ENCODE measurements around the gene KCNT1.

The KCNT1 gene

GRCh38 chr9:135782946-135783345 lies 81.0 kb downstream of the KCNT1 start:
- no peak for DNase-seq (ENCODE audit: low read depth)

- DNase-seq (ENCODE audit: low read depth), result no peak
These were observed 81.7 kb downstream of the KCNT1 start for GRCh38 chr9:135783540-135784245.

GRCh38 chr9:135785013-135785575 lies 83.1 kb downstream of the KCNT1 start:
- no peak for DNase-seq (ENCODE audit: low read depth)

- no peak for DNase-seq (ENCODE audit: low read depth)
These were observed 84.2 kb downstream of the KCNT1 start for GRCh38 chr9:135786146-135786690.

- DNase-seq (ENCODE audit: low read depth), result no peak
These were observed 85.3 kb downstream of the KCNT1 start for GRCh38 chr9:135787317-135787716.

GRCh38 chr9:135787776-135788575 lies 86.0 kb downstream of the KCNT1 start:
- no peak for DNase-seq (ENCODE audit: low read depth)

GRCh38 chr9:135788576-135789300 lies 86.8 kb downstream of the KCNT1 start:
- no peak for DNase-seq (ENCODE audit: low read depth)

- no peak for DNase-seq (ENCODE audit: low read depth)
These were observed 87.9 kb downstream of the KCNT1 start for GRCh38 chr9:135789838-135790291.

GRCh38 chr9:135790356-135790755 lies 88.4 kb downstream of the KCNT1 start:
- no peak for DNase-seq (ENCODE audit: low read depth)

GRCh38 chr9:135790850-135791249 lies 88.9 kb downstream of the KCNT1 start:
- no peak for DNase-seq (ENCODE audit: low read depth)

GRCh38 chr9:135791431-135792267 lies 89.7 kb downstream of the KCNT1 start:
- no peak for DNase-seq (ENCODE audit: low read depth)

GRCh38 chr9:135792268-135793128 lies 90.5 kb downstream of the KCNT1 start:
- no peak for DNase-seq (ENCODE audit: low read depth)

- DNase-seq (ENCODE audit: low read depth), result no peak
These were observed 91.5 kb downstream of the KCNT1 start for GRCh38 chr9:135793221-135794056.

- DNase-seq (ENCODE audit: low read depth), result no peak
These were observed 92.0 kb downstream of the KCNT1 start for GRCh38 chr9:135794057-135794335.

GRCh38 chr9:135794361-135794885 lies 92.4 kb downstream of the KCNT1 start:
- no peak for DNase-seq (ENCODE audit: low read depth)

GRCh38 chr9:135795391-135795790 lies 93.4 kb downstream of the KCNT1 start:
- DNase-seq (ENCODE audit: low read depth), result no peak

GRCh38 chr9:135796784-135797485 lies 95.0 kb downstream of the KCNT1 start:
- no peak for DNase-seq (ENCODE audit: low read depth)

- DNase-seq (ENCODE audit: low read depth), result peak; percentile 34
These were observed 95.7 kb downstream of the KCNT1 start for GRCh38 chr9:135797507-135798262.

All from activated T-cell treated with anti-CD3 and anti-CD28 coated beads for 48 hours (primary cell).